K562 (cell line): ENCODE data around the gene FNBP1. TPM values are rescaled to one million over a fixed set of nuclear protein-coding genes. Genes with fewer than 3 reads are reported as not detected.

ENCODE experiments used
- ATAC-seq: fragments of 200-7000 bp; cut with Tn5 transposase; 3 replicates; pipeline ENCODE4 v1.9.1; 2020; ENCODE audit warnings: moderate library complexity
- BruUV-seq: library from RNA; stranded (reverse); fragments of 400-500 nt; replicated peaks from 2 replicates; lab custom pipeline; 2021; lab: Mats Ljungman, UMichigan
- CTCF ChIA-PET: fragments of 300-600 bp; formaldehyde crosslinking; extraction: SDS; loops from one replicate; lab custom pipeline; 2021; ENCODE audit warnings: low intra/inter-chr PET ratio; lab: Yijun Ruan, JAX
- POLR2A ChIA-PET: fragments of 300-600, 350-650 bp; sonication (Branson Sonifier 250); formaldehyde crosslinking; extraction: SDS; loops from one replicate; lab custom pipeline; 2021; ENCODE audit warnings: antibody characterized with exemption, inconsistent platforms; lab: Yijun Ruan, JAX
- DNase-seq, 4 experiments: peaks; one replicate each; pipeline versions ENCODE4 v3.0.0 to v3.0.0-alpha.2; 2011 to 2018; ENCODE audit warnings: low spot score in 3 of 4, mixed read lengths in 3 of 4; ENCODE audit errors: extremely low read depth in 1 of 4
- FAIRE-seq: peaks from 2 replicates; lab custom pipeline; 2011; peaks lifted over from hg19 to GRCh38; lab: Jason Lieb, UNC
- H2AFZ ChIP-seq: 2 replicates; pipeline ENCODE4 v1.6.0; 2011; ENCODE audit warnings: low read depth, low read length, control low read depth, inconsistent platforms
- H3K27ac ChIP-seq: fragments of 200-600 bp; 3 replicates; pipeline ENCODE4 v1.8.0; 2011; ENCODE audit warnings: low read depth, mild to moderate bottlenecking, control low read depth, inconsistent platforms, low read length, moderate library complexity, mixed read lengths; ENCODE audit errors: extremely low read depth
- H3K27me3 ChIP-seq, 2 experiments: fragments of 300-600 bp in 1 of 2; 2 replicates in 1 of 2; 3 replicates in 1 of 2; pipeline versions ENCODE4 v1.6.0 to v1.8.0; 2011; ENCODE audit warnings: inconsistent platforms in 2 of 2, low read length in 2 of 2, mild to moderate bottlenecking in 1 of 2, mixed read lengths in 1 of 2, moderate library complexity in 1 of 2; ENCODE audit not compliant: control insufficient read depth in 2 of 2, insufficient read depth in 2 of 2
- H3K36me3 ChIP-seq: fragments of 300-600 bp; 3 replicates; pipeline ENCODE4 v1.8.0; 2011; ENCODE audit warnings: mild to moderate bottlenecking, low read length, inconsistent platforms; ENCODE audit not compliant: control insufficient read depth, insufficient read depth
- H3K4me1 ChIP-seq, 2 experiments: fragments of 200-600 bp in 1 of 2; replicated peaks in 1 of 2; 2 replicates in 1 of 2; 3 replicates in 1 of 2; pipeline versions ENCODE4 v1.5.1 to v1.8.0; 2011; ENCODE audit warnings: inconsistent platforms in 2 of 2, low read length in 2 of 2, mild to moderate bottlenecking in 1 of 2, mixed read lengths in 1 of 2, moderate library complexity in 1 of 2; ENCODE audit not compliant: control insufficient read depth in 2 of 2, insufficient read depth in 2 of 2
- H3K4me2 ChIP-seq: 2 replicates; pipeline ENCODE4 v1.6.1; 2011; ENCODE audit warnings: low read length, control low read depth, inconsistent platforms, mixed read lengths; ENCODE audit not compliant: insufficient read depth
- H3K4me3 ChIP-seq: fragments of 200-600 bp; sonication (generic), shearing (Covaris generic); 2 replicates; pipeline ENCODE4 v1.5.1; 2016; ENCODE audit warnings: control low read depth, inconsistent platforms
- H3K79me2 ChIP-seq: fragments of 200-600 bp; 3 replicates; pipeline ENCODE4 v1.8.0; 2011; ENCODE audit warnings: low read length, inconsistent platforms; ENCODE audit not compliant: control insufficient read depth, insufficient read depth
- H3K9ac ChIP-seq, 2 experiments: 2 replicates each; pipeline versions ENCODE4 v1.6.0 to v1.6.1; 2011; ENCODE audit warnings: low read depth in 2 of 2, low read length in 2 of 2, control low read depth in 1 of 2, inconsistent platforms in 1 of 2, mild to moderate bottlenecking in 1 of 2, mixed read lengths in 1 of 2; ENCODE audit not compliant: insufficient read depth in 1 of 2
- H3K9me1 ChIP-seq: one replicate; pipeline ENCODE4 v1.6.0; 2011; ENCODE audit warnings: inconsistent platforms, mild to moderate bottlenecking, low read length, moderate library complexity; ENCODE audit not compliant: control insufficient read depth, insufficient read depth
- H3K9me3 ChIP-seq: replicated peaks from 2 replicates; pipeline ENCODE4 v1.5.1; 2011; ENCODE audit warnings: low read depth, low read length, inconsistent platforms; ENCODE audit not compliant: control insufficient read depth, insufficient read depth
- H4K20me1 ChIP-seq: replicated peaks from 2 replicates; pipeline ENCODE4 v1.6.1; 2011; ENCODE audit warnings: low read length, inconsistent platforms, mixed read lengths; ENCODE audit not compliant: control insufficient read depth, insufficient read depth
- BACH1 ChIP-seq: fragments of 200-800 bp; sonication (Bioruptor generic); IDR thresholded peaks from 2 replicates; pipeline ENCODE4 v1.6.1; 2016; ENCODE audit warnings: missing genetic modification characterization, missing compliant biosample characterization
- KAT7 ChIP-seq: sonication (generic); formaldehyde crosslinking; IDR thresholded peaks from 2 replicates; pipeline ENCODE4 v1.8.0; 2022; ENCODE audit warnings: missing genetic modification reagents, mild to moderate bottlenecking, borderline replicate concordance
- POLR2AphosphoS2 ChIP-seq: IDR thresholded peaks from 2 replicates; pipeline ENCODE4 v1.6.1; 2012; ENCODE audit warnings: low read length, improper control_type of control experiment
- RAD21 ChIP-seq, 2 experiments: fragments of 250-450 bp in 1 of 2; fragments of 450-650 bp in 1 of 2; sonication (Bioruptor Pico) in 1 of 2; formaldehyde crosslinking in 1 of 2; IDR thresholded peaks in 1 of 2; conservative IDR thresholded peaks in 1 of 2; 2 replicates each; pipeline versions ENCODE4 v1.4.0 to v1.8.0; 2020 to 2022; ENCODE audit warnings: mild to moderate bottlenecking in 2 of 2, moderate library complexity in 1 of 2
- WGBS: fragments of 100-300 bp; shearing (Covaris generic); methylation state at CpG from one replicate; pipeline ENCODE4 v1.1.6; 2016; ENCODE audit warnings: low coverage, mixed read lengths; ENCODE audit not compliant: insufficient coverage; ENCODE audit errors: missing lambda C conversion rate; 5-methylcytosine and 5-hydroxymethylcytosine counted together
- in situ Hi-C: fragments of 300-500 bp; cut with MboI; formaldehyde crosslinking; loops from 4 replicates; pipeline ENCODE4 v1.15.0; 2018; ENCODE audit warnings: inconsistent platforms, mixed read lengths
- intact Hi-C: fragments of 100-400 bp; cut with micrococcal nuclease; formaldehyde crosslinking; loops from 2 replicates; pipeline ENCODE4 v1.14.2; 2022
- polyA plus RNA-seq, 8 experiments: library from polyadenylated mRNA; depleted of rRNA in 4 of 8; stranded (reverse) in 5 of 8; unstranded in 3 of 8; fragments of >200 nt; fragmentation: Nextera tagmentation in 2 of 8; fragmentation: Illumina TruSeq in 1 of 8; extraction: Ambion mirVana in 2 of 8; extraction: Trizol in 1 of 8; gene quantifications; 2 replicates each; pipeline versions ENCODE4 v1.2.1 to v1.2.3, GENCODE V29; 2011 to 2014; ENCODE audit warnings: inconsistent platforms in 1 of 8, missing spikeins in 1 of 8
- total RNA-seq, 7 experiments: library from RNA; depleted of rRNA in 6 of 7; stranded (reverse); fragments of >200 nt in 6 of 7; fragmentation: Illumina TruSeq in 2 of 7; extraction: Trizol in 2 of 7; gene quantifications; 2 replicates each; pipeline versions ENCODE4 v1.2.1 to v1.2.3, GENCODE V29; 2011 to 2021; ENCODE audit warnings: low replicate concordance in 1 of 7
- TF ChIP-seq, protein P1 (sequence below), 3 experiments: IDR thresholded peaks in 2 of 3; conservative IDR thresholded peaks in 1 of 3; 2 replicates each; pipeline ENCODE4 v1.5.1; 2011 to 2012; ENCODE audit warnings: low read length in 3 of 3, mild to moderate bottlenecking in 3 of 3, control low read depth in 2 of 3, improper control_type of control experiment in 1 of 3, inconsistent platforms in 1 of 3, low read depth in 1 of 3, mixed read lengths in 1 of 3, moderate library complexity in 1 of 3; ENCODE audit not compliant: insufficient read depth in 2 of 3
- TF ChIP-seq, protein P2 (sequence below): conservative IDR thresholded peaks from 2 replicates; pipeline ENCODE4 v1.6.1; 2011; ENCODE audit warnings: low read depth, mild to moderate bottlenecking, low read length; ENCODE audit not compliant: control insufficient read depth

The FNBP1 gene
- total and polyA plus RNA-seq, 9 of the 15 experiments (the other 6 are each of a cell fraction or from before 2014, with no cell fraction given): 1.8 to 14.9 (median 7.6) TPM

DNA sequence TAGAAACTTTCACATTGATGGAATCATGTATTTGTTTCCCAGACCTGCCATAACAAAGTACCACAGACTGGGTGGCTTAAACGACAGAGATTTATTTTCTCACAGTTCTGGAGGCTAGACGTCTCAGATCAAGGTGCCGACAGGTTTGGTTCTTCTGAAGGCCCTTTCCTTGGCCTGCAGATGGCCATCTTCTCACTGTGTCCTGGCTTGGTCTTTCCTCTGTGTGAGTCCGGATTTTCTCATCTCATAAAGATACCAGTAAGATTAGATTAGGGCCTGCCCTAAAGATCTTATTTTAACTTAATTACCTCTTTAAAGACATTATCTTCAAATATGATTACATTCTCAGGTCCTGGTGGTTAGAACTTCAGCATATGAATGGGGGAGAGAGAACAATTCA is 201.9 kb downstream of the FNBP1 start (continued):
- no peak for TF ChIP-seq POLR2AphosphoS2
- TF ChIP-seq BACH1 (tag): no peak
- TF ChIP-seq, protein P1, sequence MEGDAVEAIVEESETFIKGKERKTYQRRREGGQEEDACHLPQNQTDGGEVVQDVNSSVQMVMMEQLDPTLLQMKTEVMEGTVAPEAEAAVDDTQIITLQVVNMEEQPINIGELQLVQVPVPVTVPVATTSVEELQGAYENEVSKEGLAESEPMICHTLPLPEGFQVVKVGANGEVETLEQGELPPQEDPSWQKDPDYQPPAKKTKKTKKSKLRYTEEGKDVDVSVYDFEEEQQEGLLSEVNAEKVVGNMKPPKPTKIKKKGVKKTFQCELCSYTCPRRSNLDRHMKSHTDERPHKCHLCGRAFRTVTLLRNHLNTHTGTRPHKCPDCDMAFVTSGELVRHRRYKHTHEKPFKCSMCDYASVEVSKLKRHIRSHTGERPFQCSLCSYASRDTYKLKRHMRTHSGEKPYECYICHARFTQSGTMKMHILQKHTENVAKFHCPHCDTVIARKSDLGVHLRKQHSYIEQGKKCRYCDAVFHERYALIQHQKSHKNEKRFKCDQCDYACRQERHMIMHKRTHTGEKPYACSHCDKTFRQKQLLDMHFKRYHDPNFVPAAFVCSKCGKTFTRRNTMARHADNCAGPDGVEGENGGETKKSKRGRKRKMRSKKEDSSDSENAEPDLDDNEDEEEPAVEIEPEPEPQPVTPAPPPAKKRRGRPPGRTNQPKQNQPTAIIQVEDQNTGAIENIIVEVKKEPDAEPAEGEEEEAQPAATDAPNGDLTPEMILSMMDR (IDR thresholded peaks at IDR 0.05 in 2 of 3, conservative IDR thresholded peaks at IDR 0.05 in 1 of 3; ENCODE audit: insufficient read depth in 2 of 3, low read depth in 1 of 3, low read length in 3 of 3): peak; percentile 13 to 53 (median 19); a peak in 3 of 6 replicates
- peak; percentile 26 to 57; a peak in 3 of 4 replicates for TF ChIP-seq RAD21 (CRISPR knock-in tag; conservative IDR thresholded peaks at IDR 0.05 in 1 of 2, IDR thresholded peaks at IDR 0.05 in 1 of 2)

DNA sequence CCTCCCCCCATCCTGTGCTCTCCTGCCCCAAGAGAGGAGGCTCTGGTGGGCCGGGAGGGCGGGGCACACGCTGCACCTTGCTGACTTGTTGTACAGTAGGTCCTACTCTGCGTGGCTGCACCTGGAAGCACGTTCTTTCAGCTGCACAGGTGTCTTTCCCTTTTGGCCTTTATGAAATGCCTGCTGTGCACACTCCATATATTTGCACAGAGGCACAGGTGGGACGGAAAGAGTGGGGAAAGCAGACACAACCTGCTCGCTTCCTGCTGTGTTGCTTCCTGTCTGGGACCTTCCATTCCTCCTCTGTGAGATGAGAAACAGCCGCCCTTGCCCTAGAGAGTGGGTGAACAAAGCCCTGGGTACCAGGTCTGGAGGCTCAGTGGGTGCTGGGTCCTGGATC is 203.0 kb downstream of the FNBP1 start:
- DNase-seq (no peak), ATAC-seq (no peak), FAIRE-seq (no peak)
- Histone ChIP-seq H3K4me1 (peaks cover 39 to 49% of the 10 kb centered on the region in 2 experiments), H3K36me3 (peaks cover 40% of the 10 kb centered on the region), H3K27me3 (no peaks in the 10 kb centered on the region), H2AFZ (no peak overlapping the region), H3K9me1 (peaks cover 6% of the 10 kb centered on the region), H3K79me2 (peaks cover 66% of the 10 kb centered on the region), H4K20me1 (no peaks in the 10 kb centered on the region), H3K9ac (peak overlapping the region in 1 of 2 experiments; percentile 73; a peak in 2 of 4 replicates), H3K4me2 (no peak overlapping the region), H3K27ac (no peak overlapping the region), H3K4me3 (no peak overlapping the region), H3K9me3 (no peaks in the 10 kb centered on the region)
- in situ Hi-C loops: no loop called here
- 87% methylated on average over 7 of the region's 8 CpGs for WGBS
- TF ChIP-seq, protein P2, sequence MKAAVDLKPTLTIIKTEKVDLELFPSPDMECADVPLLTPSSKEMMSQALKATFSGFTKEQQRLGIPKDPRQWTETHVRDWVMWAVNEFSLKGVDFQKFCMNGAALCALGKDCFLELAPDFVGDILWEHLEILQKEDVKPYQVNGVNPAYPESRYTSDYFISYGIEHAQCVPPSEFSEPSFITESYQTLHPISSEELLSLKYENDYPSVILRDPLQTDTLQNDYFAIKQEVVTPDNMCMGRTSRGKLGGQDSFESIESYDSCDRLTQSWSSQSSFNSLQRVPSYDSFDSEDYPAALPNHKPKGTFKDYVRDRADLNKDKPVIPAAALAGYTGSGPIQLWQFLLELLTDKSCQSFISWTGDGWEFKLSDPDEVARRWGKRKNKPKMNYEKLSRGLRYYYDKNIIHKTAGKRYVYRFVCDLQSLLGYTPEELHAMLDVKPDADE: 0 out of 2 replicates have a peak, but pooled peaks have one; percentile 30
- no peak for TF ChIP-seq KAT7 (CRISPR knock-in tag)
- BruUV-seq: no TSS peak
- ChIA-PET CTCF (no interaction called here), POLR2A (interaction anchor here (0.6 to 3.1 kb wide), 4 partner anchors 11 to 200 kb away, joined by 3 to 11 read pairs (median 4); no protein-coding TSS in a partner anchor)
- intact Hi-C loops: no loop called here
